NCI-H82 treated with DMSO at 0.1 percent for 48 hours (cell line): Measurements from ENCODE around the gene COL2A1.

ENCODE experiments used
- DNase-seq: peaks from one replicate; lab custom pipeline; 2025; ENCODE audit not compliant: unreplicated experiment; lab: John Stamatoyannopoulos, UW

COL2A1 gene

DNA sequence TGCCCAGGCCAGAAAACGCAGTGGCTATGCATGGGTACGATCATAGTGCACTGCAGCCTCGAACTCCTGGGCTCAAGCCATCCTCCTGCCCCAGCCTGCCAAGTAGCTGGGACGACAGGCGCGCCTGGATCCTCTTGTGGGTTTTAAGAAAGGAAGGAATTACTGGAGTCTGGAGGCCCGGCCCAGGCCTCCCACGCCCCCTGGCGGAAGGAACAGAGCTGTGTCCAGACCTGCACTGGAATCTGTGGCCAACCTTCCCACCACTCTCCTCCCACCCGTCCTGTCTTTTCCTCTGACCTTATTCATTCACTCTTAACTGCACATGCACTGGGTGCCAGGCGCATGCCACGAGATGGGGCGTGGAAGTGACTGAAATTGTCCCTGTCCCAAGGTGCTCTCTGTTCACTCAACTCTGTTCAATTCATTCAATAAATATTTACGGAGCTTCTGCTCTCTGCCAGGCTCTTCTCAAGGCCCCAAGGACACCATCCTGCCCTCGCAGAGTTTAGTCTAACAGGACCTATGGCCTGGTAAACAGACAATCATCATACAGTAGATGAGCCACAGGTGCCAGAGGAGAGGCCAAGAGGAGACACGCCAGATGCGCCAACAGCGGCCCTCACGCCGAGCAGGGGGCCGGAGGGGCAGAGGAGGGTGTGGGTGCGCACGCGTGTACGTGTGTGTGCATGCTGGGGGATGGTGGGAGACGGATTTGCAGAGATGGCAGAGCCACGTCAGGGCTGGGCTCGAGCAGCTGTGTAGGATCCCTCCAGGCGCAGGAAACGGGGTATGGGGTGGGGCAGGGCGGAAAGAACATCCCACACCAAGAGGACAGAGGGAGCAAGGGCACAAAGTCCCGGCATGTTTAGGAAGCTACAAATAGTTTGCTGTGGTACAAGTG lies 54.6 kb downstream of the COL2A1 start:
- DNase-seq: peak; percentile 62

- no peak for DNase-seq
These were observed 56.9 kb downstream of the COL2A1 start for GRCh38 chr12:47947341-47947740.

DNA sequence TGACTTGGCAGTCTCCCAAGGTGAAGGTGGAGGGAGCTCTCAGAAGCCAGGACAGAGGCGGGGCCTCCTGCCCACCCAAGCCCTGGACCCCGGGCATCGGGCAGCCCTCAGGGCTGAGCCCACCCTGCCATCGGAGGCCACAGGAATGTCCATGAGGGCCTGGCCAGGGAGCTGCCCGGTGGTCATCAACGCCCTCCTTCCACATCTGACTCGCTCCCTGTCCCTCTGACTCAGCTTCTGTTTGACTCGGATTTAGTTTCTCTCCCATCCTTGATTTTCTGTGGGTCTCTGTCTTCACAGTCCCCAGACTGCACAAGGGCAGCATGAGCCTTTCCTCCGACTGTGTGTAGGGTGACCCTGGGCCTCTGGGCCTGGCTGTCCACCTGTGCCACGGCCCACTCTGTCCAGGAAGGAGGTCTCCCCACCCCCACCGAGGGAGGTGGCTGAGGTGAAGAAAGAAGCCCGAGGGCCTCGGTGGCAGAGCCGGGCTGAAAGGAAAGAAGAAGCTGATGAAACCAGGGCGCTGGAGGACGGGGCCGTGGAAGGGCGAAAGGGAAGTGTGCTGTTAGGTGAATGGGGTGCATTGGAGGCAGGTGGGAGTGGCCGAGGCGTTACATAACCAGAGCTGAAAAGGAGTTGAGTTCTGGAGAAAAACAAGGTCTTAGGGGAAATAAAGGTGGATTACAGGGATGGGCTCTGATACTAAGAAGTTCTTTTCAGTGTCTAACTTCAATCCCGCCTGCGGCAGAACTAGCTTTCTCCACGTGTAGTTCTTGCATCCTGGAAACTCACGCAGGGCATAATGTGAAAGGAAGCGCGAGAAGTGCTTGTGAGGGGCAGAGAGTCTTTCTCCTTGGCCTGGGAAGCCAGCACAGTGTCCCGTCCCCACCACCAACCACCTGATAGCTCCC lies 57.6 kb downstream of the COL2A1 start:
- no peak for DNase-seq

GRCh38 chr12:47945341-47945728 lies 58.9 kb downstream of the COL2A1 start:
- DNase-seq: no peak

DNA sequence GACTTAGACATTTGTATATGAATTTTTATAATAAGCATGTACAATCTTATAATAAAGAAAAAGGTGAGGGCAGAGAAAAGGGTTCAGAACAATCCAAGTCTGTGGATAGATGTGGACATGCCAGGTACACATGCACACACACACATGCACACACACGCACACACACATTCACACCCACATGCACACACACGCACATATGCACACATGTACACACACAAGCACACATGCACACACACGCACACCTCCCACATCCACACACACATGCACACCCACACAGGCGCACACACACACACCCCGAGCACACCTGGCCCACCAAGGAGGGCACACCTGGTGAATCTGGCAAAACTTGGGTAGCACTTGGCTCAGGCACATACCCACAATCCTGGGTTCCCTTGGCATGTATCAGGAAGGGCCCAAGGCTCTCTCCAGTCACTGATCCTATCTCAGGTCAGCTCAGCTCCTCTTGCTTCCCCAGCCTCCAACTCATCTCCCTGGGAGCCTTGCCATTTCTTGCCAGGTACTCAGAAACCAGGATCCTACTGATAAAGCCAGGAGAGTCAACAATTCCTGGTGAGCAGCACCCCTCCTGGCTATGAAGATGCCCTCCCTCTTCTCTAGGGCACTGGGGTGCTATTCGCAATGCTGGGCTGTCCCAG lies 59.5 kb downstream of the COL2A1 start:
- DNase-seq: no peak

GRCh38 chr12:47943623-47944340 lies 60.5 kb downstream of the COL2A1 start:
- DNase-seq: no peak

DNA sequence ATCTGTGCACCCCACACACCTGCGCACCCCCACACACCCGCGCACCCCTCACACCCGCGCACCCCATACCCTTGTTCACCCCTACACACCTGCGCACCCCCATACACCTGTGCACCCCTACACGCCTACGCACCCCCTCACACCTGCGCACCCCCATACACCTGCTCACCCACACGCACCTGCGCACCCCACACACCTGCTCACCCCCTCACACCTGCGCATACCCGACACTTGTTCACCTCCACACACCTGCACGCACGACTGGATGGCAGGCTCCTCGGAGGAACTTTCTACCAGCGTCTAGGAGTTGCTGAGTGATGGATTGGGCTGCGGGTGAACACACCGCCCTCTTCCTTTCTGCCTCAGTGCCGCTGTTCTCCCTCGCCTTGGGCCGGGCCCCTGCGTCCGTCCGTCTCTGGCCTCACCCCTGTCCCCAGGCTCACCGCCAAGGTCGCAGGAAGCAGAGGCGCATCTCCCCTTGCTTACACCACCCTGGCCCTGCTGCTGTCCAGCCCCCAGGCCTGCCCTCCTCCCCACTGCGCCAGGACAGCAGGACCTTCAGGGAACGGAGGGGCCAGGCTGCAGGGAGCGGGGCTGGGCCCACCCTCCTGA lies 61.6 kb downstream of the COL2A1 start:
- DNase-seq: no peak

- no peak for DNase-seq
These were observed 62.2 kb downstream of the COL2A1 start for GRCh38 chr12:47941871-47942613.

DNA sequence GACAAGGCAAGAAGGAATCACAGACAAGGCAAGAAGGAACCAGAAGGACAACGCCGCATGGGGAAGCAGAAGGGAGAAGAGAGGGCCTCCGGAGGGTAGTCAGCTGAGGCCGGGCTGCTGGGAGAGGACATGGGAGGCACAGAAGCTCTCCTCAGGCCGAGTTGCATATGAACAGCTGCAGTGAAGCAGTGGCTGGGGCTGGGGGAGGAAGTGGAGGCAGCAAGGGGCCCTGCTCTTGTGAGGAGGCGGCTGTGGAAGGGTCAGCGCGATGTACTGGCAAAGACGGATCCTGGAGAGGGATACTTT lies 62.8 kb downstream of the COL2A1 start:
- no peak for DNase-seq

GRCh38 chr12:47940773-47941474 lies 63.4 kb downstream of the COL2A1 start:
- no peak for DNase-seq

GRCh38 chr12:47939009-47939601 lies 65.2 kb downstream of the COL2A1 start:
- DNase-seq: no peak

GRCh38 chr12:47938594-47938993 lies 65.7 kb downstream of the COL2A1 start:
- DNase-seq: no peak

DNA sequence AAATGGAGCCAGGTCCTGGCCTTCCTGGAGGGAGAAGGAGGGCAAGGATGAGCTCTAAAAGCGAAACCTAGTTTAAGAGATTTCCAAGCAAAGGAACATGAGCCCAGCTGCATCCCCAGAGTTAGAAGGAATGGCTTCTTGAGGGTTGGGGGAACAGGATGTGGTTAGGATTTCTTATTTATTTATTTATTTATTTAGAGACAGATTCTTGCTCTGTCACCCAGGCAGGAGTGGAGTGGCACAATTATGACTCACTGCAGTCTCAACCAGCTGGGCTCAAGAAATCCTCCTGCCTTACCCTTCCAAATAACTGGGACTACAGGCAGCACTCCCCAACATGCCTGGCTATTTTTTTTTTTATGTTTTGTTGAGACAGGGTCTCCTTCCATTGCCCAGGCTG lies 66.2 kb downstream of the COL2A1 start:
- no peak for DNase-seq

DNA sequence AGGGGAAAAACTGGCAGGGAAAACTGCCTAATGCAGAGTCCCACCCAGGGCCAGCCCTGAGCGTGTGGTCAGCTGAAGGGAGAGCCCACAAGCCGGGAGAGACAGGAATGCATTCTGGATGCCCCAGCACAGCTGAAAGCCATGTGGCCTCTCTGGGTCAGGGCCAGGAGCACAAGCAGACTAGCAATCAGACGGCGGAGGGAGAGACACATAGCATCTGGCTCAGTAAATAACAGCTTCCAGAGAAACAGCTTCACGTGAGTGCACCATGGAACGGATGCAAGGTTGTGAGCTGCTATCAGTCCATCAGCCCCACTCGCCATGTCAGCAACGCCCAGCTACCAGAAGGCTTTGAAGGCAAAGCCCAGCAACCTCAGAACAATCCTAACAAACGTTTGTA lies 69.1 kb downstream of the COL2A1 start:
- no peak for DNase-seq

DNA sequence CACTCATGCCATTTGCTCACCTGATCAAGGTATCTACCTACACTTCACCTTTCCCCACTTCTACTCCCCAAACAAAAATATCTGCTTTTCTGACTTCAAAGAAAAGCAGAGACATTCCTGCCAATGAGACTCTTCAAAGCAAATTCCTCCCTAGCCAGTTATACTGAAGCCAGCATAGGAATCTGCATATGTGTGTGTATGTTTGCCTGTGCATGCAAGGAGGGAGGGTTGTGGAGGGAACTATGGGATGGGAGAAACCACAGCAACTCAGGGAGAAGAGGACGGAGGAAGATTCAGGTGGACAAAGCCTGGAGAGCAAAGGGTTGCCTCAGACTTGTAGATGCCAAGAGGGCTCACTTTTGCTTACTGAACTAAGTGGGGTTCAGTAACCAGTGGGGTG lies 73.1 kb downstream of the COL2A1 start:
- DNase-seq: no peak

DNA sequence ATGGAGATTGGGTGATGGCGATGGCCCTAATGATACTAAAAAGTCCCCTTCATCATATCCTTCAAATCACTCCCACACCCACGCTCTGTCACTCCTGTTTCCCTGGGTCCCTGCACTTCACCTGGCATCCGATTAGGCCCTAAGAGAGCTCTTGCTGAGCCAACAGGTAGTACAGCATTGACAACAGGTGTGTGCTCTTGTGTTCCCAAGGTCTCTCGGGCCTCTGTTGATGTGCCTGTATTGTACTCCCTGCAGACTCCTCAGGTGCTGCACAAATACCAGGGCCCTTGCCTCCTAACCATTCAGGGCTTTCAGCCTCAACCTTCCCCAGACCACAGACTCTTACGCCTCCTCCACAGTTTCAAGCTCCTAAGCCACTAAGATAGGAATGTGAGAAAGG lies 73.6 kb downstream of the COL2A1 start:
- no peak for DNase-seq

DNA sequence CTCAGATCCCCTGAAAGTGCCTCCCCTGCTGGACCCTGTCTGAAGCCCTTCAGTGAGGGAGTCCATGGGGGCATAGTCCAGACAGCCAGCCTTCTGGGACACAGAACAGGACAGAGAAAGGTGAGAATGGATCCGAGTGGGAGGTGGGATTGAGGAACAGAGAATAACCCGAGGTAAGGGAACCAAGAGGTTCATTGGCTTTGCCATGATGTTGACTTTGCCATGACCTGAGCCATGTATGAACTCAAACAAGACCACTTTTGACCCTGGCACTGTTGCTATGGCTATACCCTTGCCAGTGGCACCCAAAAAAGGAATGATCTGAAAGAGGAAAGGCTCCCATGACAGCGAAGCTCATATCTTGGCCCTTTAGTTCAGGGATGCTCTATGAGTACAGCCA lies 76.9 kb downstream of the COL2A1 start:
- no peak for DNase-seq
